B cell (primary cell): ENCODE results near the gene XRCC1. TPM values are rescaled to one million over a fixed set of nuclear protein-coding genes. Genes with fewer than 3 reads are reported as not detected.

Source experiments
- ATAC-seq: fragments of 200-7000 bp; cut with Tn5 transposase; one replicate; pipeline ENCODE4 v1.10.0; 2021; ENCODE audit warnings: low read depth, mild to moderate bottlenecking, moderate number of reproducible peaks, moderate library complexity
- CTCF ChIA-PET: fragments of 350-600 bp; sonication (Branson Sonifier 250); formaldehyde crosslinking; loops from one replicate; lab custom pipeline; 2021; ENCODE audit warnings: antibody characterized with exemption, inconsistent platforms; lab: Charles Lee
- POLR2A ChIA-PET: fragments of 350-600 bp; sonication (Branson Sonifier 250); formaldehyde crosslinking; loops from one replicate; lab custom pipeline; 2021; ENCODE audit warnings: antibody characterized with exemption; lab: Charles Lee
- DNase-seq: peaks from one replicate; pipeline ENCODE4 v3.0.0; 2013
- H2AFZ ChIP-seq: 2 replicates; pipeline ENCODE4 v1.6.1; 2012; ENCODE audit warnings: mild to moderate bottlenecking, low read depth, low read length; ENCODE audit not compliant: insufficient read depth, poor library complexity, severe bottlenecking
- H3K27ac ChIP-seq, 2 donors: 1 replicate in 1 of 2; 2 replicates in 1 of 2; pipeline ENCODE4 v1.5.1; 2012 to 2013; ENCODE audit warnings: low read length in 2 of 2, mild to moderate bottlenecking in 2 of 2, moderate library complexity in 1 of 2
- H3K27me3 ChIP-seq, 4 experiments: fragments of 200-600 bp in 1 of 4; sonication (generic) in 1 of 4; replicated peaks in 1 of 4; 1 replicate in 2 of 4; 2 replicates in 2 of 4; pipeline versions ENCODE4 v1.6.1 to v1.7.0; 2013 to 2016; ENCODE audit warnings: low read length in 3 of 4, mild to moderate bottlenecking in 2 of 4, mixed read lengths in 1 of 4, moderate library complexity in 1 of 4; ENCODE audit not compliant: insufficient read depth in 4 of 4, control insufficient read depth in 3 of 4; ENCODE audit errors: control extremely low read depth in 1 of 4
- H3K36me3 ChIP-seq, 2 experiments: replicated peaks in 1 of 2; 1 replicate in 1 of 2; 2 replicates in 1 of 2; pipeline versions ENCODE4 v1.6.1 to v1.7.1; 2013; ENCODE audit warnings: low read length in 1 of 2; ENCODE audit not compliant: insufficient read depth in 2 of 2, control insufficient read depth in 1 of 2; ENCODE audit errors: control extremely low read depth in 1 of 2, extremely low read depth in 1 of 2
- H3K4me1 ChIP-seq, 2 donors: fragments of 200-600 bp in 1 of 2; sonication (generic) in 1 of 2; 1 replicate in 1 of 2; 2 replicates in 1 of 2; pipeline versions ENCODE4 v1.5.1 to v1.6.1; 2013 to 2017; ENCODE audit warnings: low read length in 2 of 2; ENCODE audit not compliant: control insufficient read depth in 2 of 2, insufficient read depth in 2 of 2
- H3K4me2 ChIP-seq: replicated peaks from 2 replicates; pipeline ENCODE3; 2012; ENCODE audit warnings: mild to moderate bottlenecking, low read depth, low read length; ENCODE audit not compliant: poor library complexity, severe bottlenecking
- H3K4me3 ChIP-seq, 5 experiments: fragments of 200-600 bp in 1 of 5; sonication (generic) in 1 of 5; 1 replicate in 3 of 5; 2 replicates in 2 of 5; pipeline versions ENCODE4 v1.5.1 to v1.7.0; 2011 to 2016; ENCODE audit warnings: low read length in 4 of 5, mild to moderate bottlenecking in 4 of 5, low read depth in 2 of 5, control low read depth in 1 of 5, moderate library complexity in 1 of 5; ENCODE audit not compliant: insufficient read depth in 1 of 5; ENCODE audit errors: control extremely low read depth in 1 of 5, extremely low read depth in 1 of 5
- H3K79me2 ChIP-seq: fragments of 200-600 bp; sonication (generic); one replicate; pipeline ENCODE4 v1.6.0; 2016; ENCODE audit warnings: low read length; ENCODE audit not compliant: control insufficient read depth, insufficient read depth
- H3K9ac ChIP-seq: fragments of 200-600 bp; sonication (generic); 2 replicates; pipeline ENCODE4 v1.6.1; 2017; ENCODE audit warnings: mild to moderate bottlenecking, low read length, moderate library complexity
- H3K9me3 ChIP-seq, 3 donors: one replicate each; pipeline versions ENCODE4 v1.6.1 to v1.7.1; 2013; ENCODE audit warnings: low read length in 2 of 3; ENCODE audit not compliant: control insufficient read depth in 2 of 3, insufficient read depth in 1 of 3; ENCODE audit errors: control extremely low read depth in 1 of 3
- H4K20me1 ChIP-seq: 2 replicates; pipeline ENCODE4 v1.6.0; 2012; ENCODE audit warnings: mild to moderate bottlenecking, low read length; ENCODE audit not compliant: insufficient read depth, control insufficient read depth, poor library complexity, severe bottlenecking
- H3K27ac Mint-ChIP-seq: one replicate; pipeline ENCODE4 v1.8.0; 2021; ENCODE audit warnings: mixed read lengths
- H3K27me3 Mint-ChIP-seq: one replicate; pipeline ENCODE4 v1.8.0; 2021; ENCODE audit warnings: mixed read lengths
- H3K4me1 Mint-ChIP-seq: one replicate; pipeline ENCODE4 v1.8.0; 2021; ENCODE audit warnings: mixed read lengths
- H3K4me3 Mint-ChIP-seq: one replicate; pipeline ENCODE4 v1.8.0; 2021; ENCODE audit warnings: mixed read lengths
- H3K9me3 Mint-ChIP-seq: one replicate; pipeline ENCODE4 v1.8.0; 2022; ENCODE audit warnings: mixed read lengths; ENCODE audit not compliant: insufficient read depth
- EZH2 ChIP-seq: IDR thresholded peaks from 2 replicates; pipeline ENCODE4 v1.6.1; 2012; ENCODE audit warnings: borderline replicate concordance, low read depth, mild to moderate bottlenecking, moderate library complexity, low read length; ENCODE audit not compliant: insufficient read depth, poor library complexity, severe bottlenecking
- WGBS: methylation state at CpG from one replicate; pipeline ENCODE4 v1.1.5; 2013; ENCODE audit warnings: missing lambda C conversion rate; ENCODE audit not compliant: insufficient coverage; 5-methylcytosine and 5-hydroxymethylcytosine counted together
- intact Hi-C: fragments of 100-400 bp; cut with micrococcal nuclease; formaldehyde crosslinking; loops from one replicate; pipeline ENCODE4 v1.10.0; 2022
- polyA plus RNA-seq: library from polyadenylated mRNA; depleted of rRNA; stranded (reverse); fragments of >200 nt; gene quantifications from 2 replicates; pipeline ENCODE4 v1.2.3, GENCODE V29; 2012
- total RNA-seq, 2 donors: library from RNA; stranded (reverse); fragments of 120-200 nt in 1 of 2; gene quantifications; 1 replicate in 1 of 2; 2 replicates in 1 of 2; pipeline versions ENCODE4 v1.2.3 to v1.2.4, GENCODE V29; 2013 to 2022
- TF ChIP-seq, protein P1 (sequence below): fragments of 200-600 bp; IDR thresholded peaks from one replicate; pipeline ENCODE4 v1.8.0; 2022; ENCODE audit warnings: antibody characterized with exemption, mild to moderate bottlenecking

The XRCC1 gene
- total and polyA plus RNA-seq, 2 donors (not counting 1 experiment from before 2014, with no cell fraction given), result 34.6 to 38.2 TPM

GRCh38 chr19:43595999-43596841, 20.9 kb upstream of the XRCC1 start, which contains the start of the genes IRGQ and ZNF576:
Gene IRGQ, minus strand, starts transcription at chr19:43596134. Its CDS starts 796 bp downstream, at chr19:43595338.
Gene ZNF576, plus strand, starts transcription at chr19:43596595. Its CDS starts 514 bp downstream, at chr19:43597109.
- Histone ChIP-seq H3K4me3 (peak within 1 kb of the TSS; percentile 61 to 88 (median 73)), H2AFZ (peak within 1 kb of the TSS; percentile 87), H3K27me3 (no peaks in the 10 kb centered on the region), H3K9me3 (no peaks in the 10 kb centered on the region), H3K9ac (peak within 1 kb of the TSS; percentile 74), H3K36me3 (peaks cover 0 to 34% of the 10 kb centered on the region in 2 experiments), H3K4me2 (peak within 1 kb of the TSS; percentile 79), H3K27ac (peak within 1 kb of the TSS; percentile 95 to 97), H3K79me2 (peaks cover 61% of the 10 kb centered on the region), H3K4me1 (peaks cover 16 to 38% of the 10 kb centered on the region in 2 donors), H4K20me1 (peaks cover 5% of the 10 kb centered on the region)
- peak within 1 kb of the TSS; percentile 99 for H3K27ac Mint-ChIP-seq
- DNase-seq (peak; percentile 100), ATAC-seq (peak; percentile 88)
- ChIA-PET CTCF (interaction anchor here (0.7 to 7.5 kb wide), 16 partner anchors 19 to 164 kb away, joined by 3 to 126 read pairs (median 4); partner anchors contain the start of genes PINLYP and XRCC1), POLR2A (interaction anchor here (0.8 to 2.2 kb wide), 6 partner anchors 10 to 41 kb away, joined by 3 to 15 read pairs (median 3); partner anchors contain the start of genes PINLYP and XRCC1)
- H3K4me3 Mint-ChIP-seq, result peak within 1 kb of the TSS; percentile 98
- no peaks in the 10 kb centered on the region for H3K27me3 Mint-ChIP-seq
- under 1% methylated on average over 59 of the region's 60 CpGs for WGBS
- TF ChIP-seq, protein P1, sequence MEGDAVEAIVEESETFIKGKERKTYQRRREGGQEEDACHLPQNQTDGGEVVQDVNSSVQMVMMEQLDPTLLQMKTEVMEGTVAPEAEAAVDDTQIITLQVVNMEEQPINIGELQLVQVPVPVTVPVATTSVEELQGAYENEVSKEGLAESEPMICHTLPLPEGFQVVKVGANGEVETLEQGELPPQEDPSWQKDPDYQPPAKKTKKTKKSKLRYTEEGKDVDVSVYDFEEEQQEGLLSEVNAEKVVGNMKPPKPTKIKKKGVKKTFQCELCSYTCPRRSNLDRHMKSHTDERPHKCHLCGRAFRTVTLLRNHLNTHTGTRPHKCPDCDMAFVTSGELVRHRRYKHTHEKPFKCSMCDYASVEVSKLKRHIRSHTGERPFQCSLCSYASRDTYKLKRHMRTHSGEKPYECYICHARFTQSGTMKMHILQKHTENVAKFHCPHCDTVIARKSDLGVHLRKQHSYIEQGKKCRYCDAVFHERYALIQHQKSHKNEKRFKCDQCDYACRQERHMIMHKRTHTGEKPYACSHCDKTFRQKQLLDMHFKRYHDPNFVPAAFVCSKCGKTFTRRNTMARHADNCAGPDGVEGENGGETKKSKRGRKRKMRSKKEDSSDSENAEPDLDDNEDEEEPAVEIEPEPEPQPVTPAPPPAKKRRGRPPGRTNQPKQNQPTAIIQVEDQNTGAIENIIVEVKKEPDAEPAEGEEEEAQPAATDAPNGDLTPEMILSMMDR, result no peak
- TF ChIP-seq EZH2, result no peak
- intact Hi-C loops, result loop anchor here (1.0 kb wide), 7 partner anchors 21 to 158 kb away; partner anchors contain the start of genes PINLYP, SMG9, XRCC1 and ZNF428
- no peaks in the 10 kb centered on the region for H3K9me3 Mint-ChIP-seq
- peaks cover 43% of the 10 kb centered on the region for H3K4me1 Mint-ChIP-seq
